HepG2 (cell line): ENCODE measurements around the gene OR13A1. TPM values are rescaled to one million over a fixed set of nuclear protein-coding genes. Genes with fewer than 3 reads are reported as not detected.

Source experiments
- ATAC-seq: fragments of 200-7000 bp; cut with Tn5 transposase; 3 replicates; pipeline ENCODE4 v1.9.1; 2020; ENCODE audit warnings: mild to moderate bottlenecking, moderate library complexity
- BruUV-seq: library from RNA; stranded (reverse); fragments of 400-500 nt; replicated peaks from 2 replicates; lab custom pipeline; 2021; lab: Mats Ljungman, UMichigan
- CTCF ChIA-PET: fragments of 300-600 bp; formaldehyde crosslinking; extraction: SDS; loops from one replicate; lab custom pipeline; 2021; ENCODE audit warnings: low total read pairs, inconsistent platforms, low intra/inter-chr PET ratio; lab: Yijun Ruan, JAX
- POLR2A ChIA-PET: fragments of 350-600 bp; sonication (Branson Sonifier 250); formaldehyde crosslinking; loops from one replicate; lab custom pipeline; 2020; ENCODE audit warnings: antibody characterized with exemption, inconsistent platforms; lab: Yijun Ruan, JAX
- DNase-seq: peaks from one replicate; pipeline ENCODE4 v3.0.0-alpha.2; 2015; ENCODE audit warnings: low spot score
- FAIRE-seq: peaks from 3 replicates; lab custom pipeline; 2011; peaks lifted over from hg19 to GRCh38; lab: Jason Lieb, UNC
- H2AFZ ChIP-seq: one replicate; pipeline ENCODE4 v1.6.1; 2011; ENCODE audit warnings: low read length, inconsistent platforms
- H3K27ac ChIP-seq: fragments of 300-600 bp; 3 replicates; pipeline ENCODE4 v1.8.0; 2011; ENCODE audit warnings: mixed run types, mild to moderate bottlenecking, mixed read lengths, low read length, inconsistent platforms; ENCODE audit not compliant: insufficient read depth; ENCODE audit errors: extremely low read length
- H3K27me3 ChIP-seq, 2 experiments: fragments of 200-600 bp in 1 of 2; 2 replicates in 1 of 2; 3 replicates in 1 of 2; pipeline versions ENCODE4 v1.6.0 to v1.8.0; 2011; ENCODE audit warnings: low read length in 2 of 2, mild to moderate bottlenecking in 2 of 2, moderate library complexity in 2 of 2, inconsistent platforms in 1 of 2; ENCODE audit not compliant: insufficient read depth in 2 of 2, control insufficient read depth in 1 of 2
- H3K36me3 ChIP-seq, 2 experiments: fragments of 200-600 bp in 1 of 2; replicated peaks in 1 of 2; 2 replicates in 1 of 2; 3 replicates in 1 of 2; pipeline versions ENCODE4 v1.5.1 to v1.8.0; 2011; ENCODE audit warnings: low read length in 2 of 2, inconsistent platforms in 1 of 2; ENCODE audit not compliant: insufficient read depth in 2 of 2, control insufficient read depth in 1 of 2
- H3K4me1 ChIP-seq: 2 replicates; pipeline ENCODE4 v1.5.1; 2012; ENCODE audit warnings: low read length, inconsistent platforms; ENCODE audit not compliant: insufficient read depth
- H3K4me2 ChIP-seq: 2 replicates; pipeline ENCODE4 v1.6.0; 2011; ENCODE audit warnings: low read depth, low read length, inconsistent platforms
- H3K4me3 ChIP-seq, 3 experiments: fragments of 200-600 bp in 1 of 3; sonication (generic), shearing (Covaris generic) in 1 of 3; replicated peaks in 1 of 3; 2 replicates each; pipeline ENCODE4 v1.5.1; 2011 to 2016; ENCODE audit warnings: low read length in 3 of 3, inconsistent platforms in 2 of 3, low read depth in 2 of 3, mild to moderate bottlenecking in 2 of 3, control low read depth in 1 of 3, mixed read lengths in 1 of 3; ENCODE audit not compliant: insufficient read depth in 1 of 3
- H3K79me2 ChIP-seq: one replicate; pipeline ENCODE4 v1.6.1; 2011; ENCODE audit warnings: low read length, inconsistent platforms; ENCODE audit not compliant: insufficient read depth
- H3K9ac ChIP-seq: 2 replicates; pipeline ENCODE4 v1.6.0; 2011; ENCODE audit warnings: mild to moderate bottlenecking, low read depth, low read length, inconsistent platforms; ENCODE audit not compliant: insufficient read depth
- H3K9me3 ChIP-seq: 2 replicates; pipeline ENCODE4 v1.5.1; 2012; ENCODE audit warnings: mild to moderate bottlenecking, low read length
- H4K20me1 ChIP-seq: 2 replicates; pipeline ENCODE4 v1.6.0; 2011; ENCODE audit warnings: inconsistent platforms, mild to moderate bottlenecking, low read length, moderate library complexity; ENCODE audit not compliant: insufficient read depth
- BRF2 ChIP-seq: sonication (generic); formaldehyde crosslinking; IDR thresholded peaks from 2 replicates; pipeline ENCODE4 v1.8.1; 2022; ENCODE audit warnings: mild to moderate bottlenecking, missing genetic modification reagents
- FOXP4 ChIP-seq: sonication (generic); formaldehyde crosslinking; IDR thresholded peaks from 2 replicates; pipeline ENCODE4 v1.4.0; 2020; ENCODE audit warnings: missing genetic modification reagents
- MEF2D ChIP-seq: sonication (generic); formaldehyde crosslinking; IDR thresholded peaks from 2 replicates; pipeline ENCODE4 v1.5.1; 2020; ENCODE audit warnings: mild to moderate bottlenecking, missing genetic modification reagents
- MTF1 ChIP-seq: sonication (generic); formaldehyde crosslinking; IDR thresholded peaks from 2 replicates; pipeline ENCODE4 v1.5.0; 2020; ENCODE audit warnings: missing genetic modification reagents
- ONECUT2 ChIP-seq: sonication (generic); formaldehyde crosslinking; IDR thresholded peaks from 2 replicates; pipeline ENCODE4 v1.4.0; 2020; ENCODE audit warnings: missing genetic modification reagents
- ZNF121 ChIP-seq: sonication (generic); formaldehyde crosslinking; IDR thresholded peaks from 2 replicates; pipeline ENCODE4 v1.5.0; 2020; ENCODE audit warnings: mild to moderate bottlenecking, missing genetic modification reagents
- ZNF292 ChIP-seq: sonication (generic); formaldehyde crosslinking; IDR thresholded peaks from 2 replicates; pipeline ENCODE4 v1.8.1; 2022; ENCODE audit warnings: mild to moderate bottlenecking, low read depth, missing genetic modification reagents, borderline replicate concordance
- ZNF549 ChIP-seq: sonication (generic); formaldehyde crosslinking; IDR thresholded peaks from 2 replicates; pipeline ENCODE4 v1.5.0; 2020; ENCODE audit warnings: missing genetic modification reagents
- WGBS: methylation state at CpG from one replicate; pipeline ENCODE4 v1.1.6; 2017; ENCODE audit warnings: low lambda C conversion rate; 5-methylcytosine and 5-hydroxymethylcytosine counted together
- in situ Hi-C: cut with HindIII; loops from 2 replicates; pipeline ENCODE4 v1.10.0; 2017; ENCODE audit warnings: low pct_unique_long_range_greater_than_20kb; ENCODE audit not compliant: extremely low pct_ligation_motif_present
- intact Hi-C: fragments of 100-400 bp; cut with micrococcal nuclease; formaldehyde crosslinking; loops from one replicate; pipeline ENCODE4 v1.10.0; 2022; ENCODE audit not compliant: unreplicated experiment
- polyA plus RNA-seq, 8 experiments: library from polyadenylated mRNA; depleted of rRNA in 3 of 8; stranded (reverse) in 7 of 8; unstranded in 1 of 8; fragments of >200 nt; fragmentation: Illumina TruSeq in 4 of 8; extraction: Trizol in 4 of 8; gene quantifications; 2 replicates each; pipeline versions ENCODE4 v1.2.1 to v1.2.3, GENCODE V29; 2011 to 2016; ENCODE audit warnings: low read depth in 4 of 8, missing spikeins in 1 of 8, mixed read lengths in 1 of 8; ENCODE audit not compliant: insufficient read depth in 1 of 8
- total RNA-seq, 5 experiments: library from RNA; depleted of rRNA; stranded (reverse); fragments of >200 nt; fragmentation: Illumina TruSeq; extraction: Trizol; gene quantifications; 2 replicates each; pipeline ENCODE4 v1.2.3, GENCODE V29; 2016; ENCODE audit warnings: low read depth in 1 of 5

The OR13A1 gene
- total and polyA plus RNA-seq, 2 of the 13 experiments (the other 11 are each of a cell fraction or from before 2014, with no cell fraction given), result not detected

GRCh38 chr10:45355494-45355893 is 40.1 kb upstream of the OR13A1 start:
- H3K9me3 ChIP-seq, result no peaks in the 10 kb centered on the region
- no peaks in the 10 kb centered on the region for H4K20me1 ChIP-seq
- H3K4me2 ChIP-seq, result no peak overlapping the region
- intact Hi-C loops, result no loop called here
- H3K27me3 ChIP-seq, result no peaks in the 10 kb centered on the region; a peak in 1 of 5 replicates
- no peak overlapping the region for H3K4me3 ChIP-seq
- DNase-seq (no peak), FAIRE-seq (no peak), ATAC-seq (no peak)
- TF ChIP-seq ZNF549 (CRISPR knock-in tag), result no peak
- TF ChIP-seq BRF2 (CRISPR knock-in tag), result no peak
- no peak for TF ChIP-seq ONECUT2 (CRISPR knock-in tag)
- no peak for TF ChIP-seq FOXP4 (CRISPR knock-in tag)
- no peak for TF ChIP-seq MTF1 (CRISPR knock-in tag)
- TF ChIP-seq ZNF292 (CRISPR knock-in tag), result no peak
- no peak for TF ChIP-seq ZNF121
- no peak for TF ChIP-seq MEF2D (CRISPR knock-in tag)
- H3K36me3 ChIP-seq, result no peaks in the 10 kb centered on the region
- H3K9ac ChIP-seq, result no peak overlapping the region
- no TSS peak for BruUV-seq
- H2AFZ ChIP-seq, result no peak overlapping the region
- H3K27ac ChIP-seq, result no peak overlapping the region
- H3K4me1 ChIP-seq, result peaks cover 11% of the 10 kb centered on the region
- 34% methylated on average over 4 of the region's 4 CpGs for WGBS
- H3K79me2 ChIP-seq, result no peaks in the 10 kb centered on the region
- ChIA-PET CTCF (no interaction called here), POLR2A (no interaction called here)
- in situ Hi-C loops, result no loop called here
